Right lobe of liver (tissue), 4 donors: ENCODE data around the gene TARBP1.

Experiments
- POLR2A ChIP-seq: fragments of 450-650 bp; IDR thresholded peaks from one replicate; pipeline ENCODE4 v1.6.1; 2017; ENCODE audit warnings: antibody characterized with exemption, mild to moderate bottlenecking
- TF ChIP-seq, protein P1 (sequence below), 4 donors: fragments of 200-600 bp in 3 of 4; fragments of 450-650 bp in 1 of 4; IDR thresholded peaks; one replicate each; pipeline versions ENCODE4 v1.5.1 to v1.8.0; 2016 to 2022; ENCODE audit warnings: antibody characterized with exemption in 4 of 4, mild to moderate bottlenecking in 2 of 4
- donor health status: DM: no; HTN: no; CAD: no.
- donor health status: DM: no; HTN: no; CAD: no.
- donor health status: DM: no; HTN: yes; CAD: no.

DNA sequence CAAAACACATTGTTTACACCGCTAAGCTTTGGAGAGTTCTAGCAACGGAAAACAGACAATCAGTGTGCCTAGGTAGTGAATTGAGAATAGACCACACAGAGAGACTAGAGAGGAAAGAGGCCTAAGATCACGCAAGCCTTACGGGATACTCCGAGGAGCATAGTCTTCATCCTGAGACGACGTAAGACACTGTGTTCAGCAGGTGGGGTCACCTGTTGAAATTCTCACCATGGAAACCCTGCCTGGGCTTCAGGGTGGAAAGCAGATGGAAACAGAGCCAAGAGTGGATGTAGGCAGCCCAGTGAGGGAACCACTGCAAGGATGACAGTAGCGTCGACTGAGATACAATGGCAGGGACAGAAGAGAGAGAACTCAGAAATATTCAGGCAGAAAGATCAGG, 65.5 kb downstream of the TARBP1 start:
- TF ChIP-seq, protein P1, sequence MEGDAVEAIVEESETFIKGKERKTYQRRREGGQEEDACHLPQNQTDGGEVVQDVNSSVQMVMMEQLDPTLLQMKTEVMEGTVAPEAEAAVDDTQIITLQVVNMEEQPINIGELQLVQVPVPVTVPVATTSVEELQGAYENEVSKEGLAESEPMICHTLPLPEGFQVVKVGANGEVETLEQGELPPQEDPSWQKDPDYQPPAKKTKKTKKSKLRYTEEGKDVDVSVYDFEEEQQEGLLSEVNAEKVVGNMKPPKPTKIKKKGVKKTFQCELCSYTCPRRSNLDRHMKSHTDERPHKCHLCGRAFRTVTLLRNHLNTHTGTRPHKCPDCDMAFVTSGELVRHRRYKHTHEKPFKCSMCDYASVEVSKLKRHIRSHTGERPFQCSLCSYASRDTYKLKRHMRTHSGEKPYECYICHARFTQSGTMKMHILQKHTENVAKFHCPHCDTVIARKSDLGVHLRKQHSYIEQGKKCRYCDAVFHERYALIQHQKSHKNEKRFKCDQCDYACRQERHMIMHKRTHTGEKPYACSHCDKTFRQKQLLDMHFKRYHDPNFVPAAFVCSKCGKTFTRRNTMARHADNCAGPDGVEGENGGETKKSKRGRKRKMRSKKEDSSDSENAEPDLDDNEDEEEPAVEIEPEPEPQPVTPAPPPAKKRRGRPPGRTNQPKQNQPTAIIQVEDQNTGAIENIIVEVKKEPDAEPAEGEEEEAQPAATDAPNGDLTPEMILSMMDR (IDR thresholded peaks at IDR 0.05): no peak
- TF ChIP-seq POLR2A: no peak
